Endothelial cell of umbilical vein (primary cell): ENCODE measurements around the gene CYFIP2. TPM values are rescaled to one million over a fixed set of nuclear protein-coding genes. Genes with fewer than 3 reads are reported as not detected.

Source experiments
- BruUV-seq: library from RNA; stranded (reverse); fragments of 400-500 nt; replicated peaks from 2 replicates; lab custom pipeline; 2021; lab: Mats Ljungman, UMichigan
- CTCF ChIA-PET: fragments of 300-600, 350-600 bp; sonication (Branson Sonifier 250); formaldehyde crosslinking; loops from one replicate; lab custom pipeline; 2021; ENCODE audit warnings: antibody characterized with exemption, inconsistent platforms; lab: Charles Lee
- POLR2A ChIA-PET: fragments of 300-600, 350-600 bp; sonication (Branson Sonifier 250); formaldehyde crosslinking; loops from one replicate; lab custom pipeline; 2021; ENCODE audit warnings: antibody characterized with exemption, inconsistent platforms; lab: Charles Lee
- DNase-seq: peaks from one replicate; pipeline ENCODE4 v3.0.0-alpha.2; 2011; ENCODE audit warnings: low read depth, low spot score
- FAIRE-seq: peaks from 2 replicates; lab custom pipeline; 2011; peaks lifted over from hg19 to GRCh38; lab: Jason Lieb, UNC
- H2AFZ ChIP-seq: 2 replicates; pipeline ENCODE4 v1.6.0; 2012; ENCODE audit warnings: low read depth, low read length, control low read depth, inconsistent platforms
- H3K27ac ChIP-seq: 2 replicates; pipeline ENCODE4 v1.5.1; 2011; ENCODE audit warnings: low read depth, mild to moderate bottlenecking, control low read depth, low read length, moderate library complexity; ENCODE audit not compliant: insufficient read depth
- H3K27me3 ChIP-seq, 2 experiments: 2 replicates each; pipeline versions ENCODE4 v1.6.0 to v1.6.1; 2011; ENCODE audit warnings: low read length in 2 of 2, mixed read lengths in 1 of 2; ENCODE audit not compliant: control insufficient read depth in 2 of 2, insufficient read depth in 2 of 2
- H3K36me3 ChIP-seq, 2 experiments: 2 replicates in 1 of 2; 3 replicates in 1 of 2; pipeline ENCODE4 v1.5.1; 2011; ENCODE audit warnings: low read length in 2 of 2, mild to moderate bottlenecking in 1 of 2, moderate library complexity in 1 of 2; ENCODE audit not compliant: control insufficient read depth in 2 of 2, insufficient read depth in 2 of 2; ENCODE audit errors: extremely low read depth in 1 of 2
- H3K4me1 ChIP-seq: 3 replicates; pipeline ENCODE4 v1.5.1; 2011; ENCODE audit warnings: mild to moderate bottlenecking, low read length; ENCODE audit not compliant: control insufficient read depth, insufficient read depth; ENCODE audit errors: extremely low read depth
- H3K4me2 ChIP-seq: 2 replicates; pipeline ENCODE4 v1.6.1; 2011; ENCODE audit warnings: low read length, control low read depth, mixed read lengths; ENCODE audit not compliant: insufficient read depth
- H3K4me3 ChIP-seq, 3 experiments: fragments of 200-600 bp in 1 of 3; sonication (generic), shearing (Covaris generic) in 1 of 3; replicated peaks in 1 of 3; 2 replicates each; pipeline ENCODE4 v1.5.1; 2011 to 2016; ENCODE audit warnings: control low read depth in 3 of 3, low read length in 3 of 3, mild to moderate bottlenecking in 2 of 3, inconsistent platforms in 1 of 3, low read depth in 1 of 3, moderate library complexity in 1 of 3; ENCODE audit not compliant: insufficient read depth in 1 of 3
- H3K79me2 ChIP-seq: 2 replicates; pipeline ENCODE4 v1.6.0; 2012; ENCODE audit warnings: low read length, inconsistent platforms; ENCODE audit not compliant: control insufficient read depth, insufficient read depth
- H3K9ac ChIP-seq: replicated peaks from 2 replicates; pipeline ENCODE3; 2011; ENCODE audit warnings: low read length, control low read depth; ENCODE audit not compliant: insufficient read depth; ENCODE audit errors: extremely low read depth
- H3K9me1 ChIP-seq: replicated peaks from 3 replicates; pipeline ENCODE4 v1.6.0; 2011; ENCODE audit warnings: mild to moderate bottlenecking, low read length; ENCODE audit not compliant: control insufficient read depth, insufficient read depth; ENCODE audit errors: extremely low read depth
- H3K9me3 ChIP-seq: replicated peaks from 2 replicates; pipeline ENCODE4 v1.5.1; 2012; ENCODE audit warnings: low read length, inconsistent platforms; ENCODE audit not compliant: control insufficient read depth, insufficient read depth
- H4K20me1 ChIP-seq: replicated peaks from 2 replicates; pipeline ENCODE3; 2011; ENCODE audit warnings: mild to moderate bottlenecking, low read length; ENCODE audit not compliant: control insufficient read depth, insufficient read depth; ENCODE audit errors: extremely low read depth
- EZH2 ChIP-seq: IDR thresholded peaks from 2 replicates; pipeline ENCODE4 v1.6.1; 2012; ENCODE audit warnings: borderline replicate concordance, low read depth, mild to moderate bottlenecking, moderate library complexity, low read length, inconsistent platforms; ENCODE audit not compliant: severe bottlenecking
- FOS ChIP-seq: IDR thresholded peaks from 2 replicates; pipeline ENCODE4 v1.6.1; 2011; ENCODE audit warnings: mild to moderate bottlenecking, low read length, moderate library complexity, borderline replicate concordance; ENCODE audit not compliant: insufficient read depth
- GATA2 ChIP-seq: IDR thresholded peaks from 2 replicates; pipeline ENCODE4 v1.7.0; 2011; ENCODE audit warnings: low read depth, mild to moderate bottlenecking, moderate library complexity, mixed read lengths, low read length; ENCODE audit not compliant: insufficient read length, insufficient read depth
- JUN ChIP-seq: IDR thresholded peaks from 2 replicates; pipeline ENCODE4 v1.6.1; 2011; ENCODE audit warnings: borderline replicate concordance, low read depth; ENCODE audit not compliant: insufficient read length, insufficient read depth
- MYC ChIP-seq: IDR thresholded peaks from one replicate; pipeline ENCODE4 v1.6.1; 2011; ENCODE audit warnings: mild to moderate bottlenecking, low read depth, low read length
- POLR2A ChIP-seq: IDR thresholded peaks from 2 replicates; pipeline ENCODE4 v1.6.1; 2012; ENCODE audit warnings: low read depth, mild to moderate bottlenecking, control low read depth, low read length
- POLR2AphosphoS5 ChIP-seq: IDR thresholded peaks from 2 replicates; pipeline ENCODE4 v1.6.1; 2012; ENCODE audit warnings: low read depth, mild to moderate bottlenecking, control low read depth, low read length, moderate library complexity; ENCODE audit not compliant: insufficient read depth
- dilution Hi-C: fragments of 300-500 bp; cut with MboI; formaldehyde crosslinking; loops from one replicate; pipeline ENCODE4 v1.15.0; 2019; ENCODE audit warnings: low sequenced_read_pairs; ENCODE audit not compliant: extremely low pct_ligation_motif_present
- intact Hi-C: fragments of 100-400 bp; cut with micrococcal nuclease; formaldehyde crosslinking; loops from one replicate; pipeline ENCODE4 v1.10.0; 2022
- polyA plus RNA-seq, 4 experiments: library from polyadenylated mRNA; depleted of rRNA in 3 of 4; stranded (reverse) in 3 of 4; unstranded in 1 of 4; fragments of >200 nt; gene quantifications; 2 replicates each; pipeline versions ENCODE4 v1.2.1 to v1.2.3, GENCODE V29; 2011 to 2012; ENCODE audit warnings: missing spikeins in 1 of 4
- total RNA-seq: library from RNA; stranded (reverse); gene quantifications from 2 replicates; pipeline ENCODE4 v1.2.3, GENCODE V29; 2021
- TF ChIP-seq, protein P1 (sequence below), 2 donors: IDR thresholded peaks; 1 replicate in 1 of 2; 2 replicates in 1 of 2; pipeline ENCODE4 v1.5.1; 2011; ENCODE audit warnings: low read length in 2 of 2, mild to moderate bottlenecking in 2 of 2, moderate library complexity in 2 of 2, control low read depth in 1 of 2, inconsistent platforms in 1 of 2, low read depth in 1 of 2; ENCODE audit not compliant: insufficient read depth in 1 of 2; ENCODE audit errors: extremely low read depth in 1 of 2

The CYFIP2 gene
- total and polyA plus RNA-seq, 2 donors (not counting 3 experiments of a cell fraction or from before 2014, with no cell fraction given) = 9.2 to 22.4 TPM

- Histone ChIP-seq H3K9ac (no peak overlapping the region), H3K79me2 (no peaks in the 10 kb centered on the region), H3K9me1 (no peaks in the 10 kb centered on the region), H3K27ac (no peak overlapping the region), H3K4me2 (peak overlapping the region; percentile 39), H3K36me3 (no peaks in the 10 kb centered on the region), H2AFZ (peak overlapping the region; percentile 45), H4K20me1 (no peaks in the 10 kb centered on the region), H3K4me3 (no peak overlapping the region), H3K4me1 (no peaks in the 10 kb centered on the region), H3K27me3 (no peaks in the 10 kb centered on the region), H3K9me3 (no peaks in the 10 kb centered on the region)
- DNase-seq (peak; percentile 71), FAIRE-seq (peak; percentile 91)
- CTCF ChIA-PET = interaction anchor here (0.5 to 6.1 kb wide), 43 partner anchors 8 to 1778 kb away, joined by 3 to 110 read pairs (median 5); partner anchors contain the start of genes LSM11 and THG1L
- TF ChIP-seq FOS = no peak
- TF ChIP-seq POLR2A = no peak
- TF ChIP-seq, protein P1, sequence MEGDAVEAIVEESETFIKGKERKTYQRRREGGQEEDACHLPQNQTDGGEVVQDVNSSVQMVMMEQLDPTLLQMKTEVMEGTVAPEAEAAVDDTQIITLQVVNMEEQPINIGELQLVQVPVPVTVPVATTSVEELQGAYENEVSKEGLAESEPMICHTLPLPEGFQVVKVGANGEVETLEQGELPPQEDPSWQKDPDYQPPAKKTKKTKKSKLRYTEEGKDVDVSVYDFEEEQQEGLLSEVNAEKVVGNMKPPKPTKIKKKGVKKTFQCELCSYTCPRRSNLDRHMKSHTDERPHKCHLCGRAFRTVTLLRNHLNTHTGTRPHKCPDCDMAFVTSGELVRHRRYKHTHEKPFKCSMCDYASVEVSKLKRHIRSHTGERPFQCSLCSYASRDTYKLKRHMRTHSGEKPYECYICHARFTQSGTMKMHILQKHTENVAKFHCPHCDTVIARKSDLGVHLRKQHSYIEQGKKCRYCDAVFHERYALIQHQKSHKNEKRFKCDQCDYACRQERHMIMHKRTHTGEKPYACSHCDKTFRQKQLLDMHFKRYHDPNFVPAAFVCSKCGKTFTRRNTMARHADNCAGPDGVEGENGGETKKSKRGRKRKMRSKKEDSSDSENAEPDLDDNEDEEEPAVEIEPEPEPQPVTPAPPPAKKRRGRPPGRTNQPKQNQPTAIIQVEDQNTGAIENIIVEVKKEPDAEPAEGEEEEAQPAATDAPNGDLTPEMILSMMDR (IDR thresholded peaks at IDR 0.05; ENCODE audit: extremely low read depth in 1 of 2, insufficient read depth in 1 of 2, low read depth in 1 of 2, low read length in 2 of 2) = peak; percentile 91 to 93
- no peak for TF ChIP-seq EZH2
- no peak for TF ChIP-seq POLR2AphosphoS5
- TF ChIP-seq GATA2 = no peak
- no peak for TF ChIP-seq JUN
- TF ChIP-seq MYC = no peak
- BruUV-seq = no TSS peak
- dilution Hi-C loops = loop anchor here (25.0 kb wide), 1 partner anchor 159 kb away; no protein-coding TSS in a partner anchor
- POLR2A ChIA-PET = interaction anchor here (1.0 kb wide), 1 partner anchor 23 kb away, joined by 3 read pairs; no protein-coding TSS in a partner anchor
- intact Hi-C loops = loop anchor here (1.0 kb wide), 5 partner anchors 39 to 415 kb away; partner anchors contain the start of gene LSM11
These were observed 62.5 kb downstream of the CYFIP2 start for GRCh38 chr5:157328277-157328912.
